SK-N-SH treated with all-trans-retinoic acid at 6 μM for 48 hours (cell line): ENCODE measurements around the gene ZBTB8OS.

ENCODE experiments used
- ATAC-seq: fragments of 200-7000 bp; cut with Tn5 transposase; 3 replicates; pipeline ENCODE4 v1.9.1; 2020; ENCODE audit warnings: mild to moderate bottlenecking, moderate library complexity
- ARNTL ChIP-seq: fragments of 450-650 bp; formaldehyde crosslinking; IDR thresholded peaks from 2 replicates; pipeline ENCODE4 v1.5.0; 2020; ENCODE audit warnings: low read depth, mild to moderate bottlenecking, moderate library complexity, borderline replicate concordance
- BACH2 ChIP-seq: fragments of 250-450 bp; sonication (Bioruptor Pico); IDR thresholded peaks from 2 replicates; pipeline ENCODE4 v1.9.0; 2021; ENCODE audit warnings: mild to moderate bottlenecking, borderline replicate concordance
- CREB5 ChIP-seq: fragments of 250-450 bp; sonication (Bioruptor Pico); IDR thresholded peaks from 2 replicates; pipeline ENCODE4 v1.5.1; 2020; ENCODE audit warnings: low read depth, mild to moderate bottlenecking, moderate library complexity
- CSDC2 ChIP-seq: fragments of 250-450 bp; sonication (Bioruptor Pico); IDR thresholded peaks from 2 replicates; pipeline ENCODE4 v1.5.0; 2020; ENCODE audit warnings: mild to moderate bottlenecking, moderate library complexity
- CSRNP3 ChIP-seq: fragments of 250-450 bp; sonication (Bioruptor Pico); IDR thresholded peaks from 2 replicates; pipeline ENCODE4 v1.5.1; 2021; ENCODE audit warnings: mild to moderate bottlenecking, moderate library complexity
- GLIS3 ChIP-seq: fragments of 250-450 bp; sonication (Bioruptor Pico); IDR thresholded peaks from 2 replicates; pipeline ENCODE4 v1.5.0; 2020; ENCODE audit warnings: mild to moderate bottlenecking, moderate library complexity
- ISL1 ChIP-seq: fragments of 250-450 bp; sonication (Bioruptor Pico); IDR thresholded peaks from 2 replicates; pipeline ENCODE4 v2.1.2; 2022; ENCODE audit warnings: mild to moderate bottlenecking, moderate library complexity
- OSR1 ChIP-seq: fragments of 250-450 bp; sonication (Bioruptor Pico); IDR thresholded peaks from 2 replicates; pipeline ENCODE4 v1.8.0; 2022; ENCODE audit warnings: moderate library complexity, mild to moderate bottlenecking, inconsistent platforms
- POU6F1 ChIP-seq: fragments of 250-450 bp; sonication (Bioruptor Pico); IDR thresholded peaks from 2 replicates; pipeline ENCODE4 v1.8.0; 2021; ENCODE audit warnings: low read depth, mild to moderate bottlenecking, moderate library complexity, borderline replicate concordance
- PPARA ChIP-seq: fragments of 250-450 bp; sonication (Bioruptor Pico); IDR thresholded peaks from 2 replicates; pipeline ENCODE4 v1.5.0; 2020; ENCODE audit warnings: mild to moderate bottlenecking, borderline replicate concordance
- RARB ChIP-seq: fragments of 250-450 bp; sonication (Bioruptor Pico); IDR thresholded peaks from 2 replicates; pipeline ENCODE4 v1.8.0; 2021; ENCODE audit warnings: mild to moderate bottlenecking, moderate library complexity
- SNAI2 ChIP-seq: fragments of 250-450 bp; sonication (Bioruptor Pico); IDR thresholded peaks from 2 replicates; pipeline ENCODE4 v1.5.0; 2020; ENCODE audit warnings: mild to moderate bottlenecking, moderate library complexity
- TCF4 ChIP-seq: fragments of 250-450 bp; sonication (Bioruptor Pico); IDR thresholded peaks from 2 replicates; pipeline ENCODE4 v1.8.0; 2021; ENCODE audit warnings: mild to moderate bottlenecking, moderate library complexity, borderline replicate concordance
- TOX ChIP-seq: fragments of 250-450 bp; sonication (Bioruptor Pico); IDR thresholded peaks from 2 replicates; pipeline ENCODE4 v1.8.0; 2021; ENCODE audit warnings: mild to moderate bottlenecking, moderate library complexity, borderline replicate concordance
- ZC3H10 ChIP-seq: fragments of 250-450 bp; sonication (Bioruptor Pico); IDR thresholded peaks from 2 replicates; pipeline ENCODE4 v1.5.1; 2021; ENCODE audit warnings: mild to moderate bottlenecking, moderate library complexity
- ZFP3 ChIP-seq: fragments of 250-450 bp; sonication (Bioruptor Pico); IDR thresholded peaks from 2 replicates; pipeline ENCODE4 v1.5.0; 2020; ENCODE audit warnings: mild to moderate bottlenecking, moderate library complexity
- ZFP30 ChIP-seq: fragments of 450-650 bp; formaldehyde crosslinking; IDR thresholded peaks from 2 replicates; pipeline ENCODE4 v1.5.0; 2022; ENCODE audit warnings: mild to moderate bottlenecking, moderate library complexity
- ZNF565 ChIP-seq: fragments of 450-650 bp; formaldehyde crosslinking; conservative IDR thresholded peaks from 2 replicates; pipeline ENCODE4 v1.5.0; 2020; ENCODE audit warnings: low read depth, mild to moderate bottlenecking, moderate library complexity
- ZNF70 ChIP-seq: fragments of 450-650 bp; formaldehyde crosslinking; IDR thresholded peaks from 2 replicates; pipeline ENCODE4 v1.5.0; 2020; ENCODE audit warnings: mild to moderate bottlenecking, moderate library complexity
- ZNF8 ChIP-seq: fragments of 450-650 bp; formaldehyde crosslinking; IDR thresholded peaks from 2 replicates; pipeline ENCODE4 v1.5.0; 2020; ENCODE audit warnings: mild to moderate bottlenecking, moderate library complexity
- TF ChIP-seq, protein P1 (sequence below): fragments of 250-450 bp; sonication (Bioruptor Pico); IDR thresholded peaks from 2 replicates; pipeline ENCODE4 v1.5.0; 2020; ENCODE audit warnings: mild to moderate bottlenecking, moderate library complexity
- TF ChIP-seq, protein P2 (sequence below): fragments of 250-450 bp; sonication (Bioruptor Pico); IDR thresholded peaks from 2 replicates; pipeline ENCODE4 v1.8.0; 2020; ENCODE audit warnings: mild to moderate bottlenecking, moderate library complexity, borderline replicate concordance

Gene ZBTB8OS

GRCh38 chr1:32626176-32626575 lies 24.2 kb downstream of the ZBTB8OS start:
- ATAC-seq, result no peak
- TF ChIP-seq TCF4 (CRISPR knock-in tag) (no peak), TOX (CRISPR knock-in tag) (no peak), GLIS3 (CRISPR knock-in tag) (no peak), ZNF70 (CRISPR knock-in tag) (no peak), ZFP30 (CRISPR knock-in tag) (no peak), ZC3H10 (CRISPR knock-in tag) (no peak), ZFP3 (CRISPR knock-in tag) (no peak), RARB (CRISPR knock-in tag) (no peak), BACH2 (no peak), CSRNP3 (CRISPR knock-in tag) (no peak), ZNF8 (CRISPR knock-in tag) (no peak), PPARA (CRISPR knock-in tag) (no peak)
- TF ChIP-seq, protein P1, sequence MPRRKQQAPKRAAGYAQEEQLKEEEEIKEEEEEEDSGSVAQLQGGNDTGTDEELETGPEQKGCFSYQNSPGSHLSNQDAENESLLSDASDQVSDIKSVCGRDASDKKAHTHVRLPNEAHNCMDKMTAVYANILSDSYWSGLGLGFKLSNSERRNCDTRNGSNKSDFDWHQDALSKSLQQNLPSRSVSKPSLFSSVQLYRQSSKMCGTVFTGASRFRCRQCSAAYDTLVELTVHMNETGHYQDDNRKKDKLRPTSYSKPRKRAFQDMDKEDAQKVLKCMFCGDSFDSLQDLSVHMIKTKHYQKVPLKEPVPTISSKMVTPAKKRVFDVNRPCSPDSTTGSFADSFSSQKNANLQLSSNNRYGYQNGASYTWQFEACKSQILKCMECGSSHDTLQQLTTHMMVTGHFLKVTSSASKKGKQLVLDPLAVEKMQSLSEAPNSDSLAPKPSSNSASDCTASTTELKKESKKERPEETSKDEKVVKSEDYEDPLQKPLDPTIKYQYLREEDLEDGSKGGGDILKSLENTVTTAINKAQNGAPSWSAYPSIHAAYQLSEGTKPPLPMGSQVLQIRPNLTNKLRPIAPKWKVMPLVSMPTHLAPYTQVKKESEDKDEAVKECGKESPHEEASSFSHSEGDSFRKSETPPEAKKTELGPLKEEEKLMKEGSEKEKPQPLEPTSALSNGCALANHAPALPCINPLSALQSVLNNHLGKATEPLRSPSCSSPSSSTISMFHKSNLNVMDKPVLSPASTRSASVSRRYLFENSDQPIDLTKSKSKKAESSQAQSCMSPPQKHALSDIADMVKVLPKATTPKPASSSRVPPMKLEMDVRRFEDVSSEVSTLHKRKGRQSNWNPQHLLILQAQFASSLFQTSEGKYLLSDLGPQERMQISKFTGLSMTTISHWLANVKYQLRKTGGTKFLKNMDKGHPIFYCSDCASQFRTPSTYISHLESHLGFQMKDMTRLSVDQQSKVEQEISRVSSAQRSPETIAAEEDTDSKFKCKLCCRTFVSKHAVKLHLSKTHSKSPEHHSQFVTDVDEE (CRISPR knock-in tag), result no peak

- ATAC-seq, result no peak
- no peak for TF ChIP-seq ISL1 (CRISPR knock-in tag)
- TF ChIP-seq CREB5, result no peak
- no peak for TF ChIP-seq ZNF565 (CRISPR knock-in tag)
- no peak for TF ChIP-seq ZFP30 (CRISPR knock-in tag)
- TF ChIP-seq OSR1, result no peak
- no peak for TF ChIP-seq POU6F1 (CRISPR knock-in tag)
- no peak for TF ChIP-seq ZNF70 (CRISPR knock-in tag)
- no peak for TF ChIP-seq TOX (CRISPR knock-in tag)
- TF ChIP-seq BACH2, result no peak
- no peak for TF ChIP-seq CSDC2 (CRISPR knock-in tag)
- TF ChIP-seq, protein P1 (CRISPR knock-in tag), result no peak
- TF ChIP-seq ARNTL (CRISPR knock-in tag), result no peak
- no peak for TF ChIP-seq ZC3H10 (CRISPR knock-in tag)
- TF ChIP-seq, protein P2, sequence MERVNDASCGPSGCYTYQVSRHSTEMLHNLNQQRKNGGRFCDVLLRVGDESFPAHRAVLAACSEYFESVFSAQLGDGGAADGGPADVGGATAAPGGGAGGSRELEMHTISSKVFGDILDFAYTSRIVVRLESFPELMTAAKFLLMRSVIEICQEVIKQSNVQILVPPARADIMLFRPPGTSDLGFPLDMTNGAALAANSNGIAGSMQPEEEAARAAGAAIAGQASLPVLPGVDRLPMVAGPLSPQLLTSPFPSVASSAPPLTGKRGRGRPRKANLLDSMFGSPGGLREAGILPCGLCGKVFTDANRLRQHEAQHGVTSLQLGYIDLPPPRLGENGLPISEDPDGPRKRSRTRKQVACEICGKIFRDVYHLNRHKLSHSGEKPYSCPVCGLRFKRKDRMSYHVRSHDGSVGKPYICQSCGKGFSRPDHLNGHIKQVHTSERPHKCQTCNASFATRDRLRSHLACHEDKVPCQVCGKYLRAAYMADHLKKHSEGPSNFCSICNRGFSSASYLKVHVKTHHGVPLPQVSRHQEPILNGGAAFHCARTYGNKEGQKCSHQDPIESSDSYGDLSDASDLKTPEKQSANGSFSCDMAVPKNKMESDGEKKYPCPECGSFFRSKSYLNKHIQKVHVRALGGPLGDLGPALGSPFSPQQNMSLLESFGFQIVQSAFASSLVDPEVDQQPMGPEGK (CRISPR knock-in tag), result no peak
- no peak for TF ChIP-seq TCF4 (CRISPR knock-in tag)
- TF ChIP-seq SNAI2 (CRISPR knock-in tag), result no peak
- no peak for TF ChIP-seq GLIS3 (CRISPR knock-in tag)
- no peak for TF ChIP-seq RARB (CRISPR knock-in tag)
Measured at GRCh38 chr1:32623775-32624174, 26.6 kb downstream of the ZBTB8OS start.
